GM12872 (cell line): ENCODE results near the gene PPP1R13B.

Source experiments
- CTCF ChIP-seq: IDR thresholded peaks from 3 replicates; pipeline ENCODE4 v1.5.1; 2011; ENCODE audit warnings: low read depth, mild to moderate bottlenecking, low read length, moderate library complexity; ENCODE audit not compliant: insufficient read depth

The PPP1R13B gene

GRCh38 chr14:103740991-103741689 lies 106.2 kb downstream of the PPP1R13B start:
- TF ChIP-seq CTCF, result no peak

GRCh38 chr14:103739793-103740501 lies 107.4 kb downstream of the PPP1R13B start:
- no peak for TF ChIP-seq CTCF

- no peak for TF ChIP-seq CTCF
Measured at GRCh38 chr14:103739466-103739792, 107.9 kb downstream of the PPP1R13B start.

GRCh38 chr14:103738701-103739451 lies 108.5 kb downstream of the PPP1R13B start:
- TF ChIP-seq CTCF, result no peak

- TF ChIP-seq CTCF, result no peak
Measured at GRCh38 chr14:103738166-103738565, 109.2 kb downstream of the PPP1R13B start.

- TF ChIP-seq CTCF, result no peak
Measured at GRCh38 chr14:103737432-103738045, 109.8 kb downstream of the PPP1R13B start.

- no peak for TF ChIP-seq CTCF
Measured at GRCh38 chr14:103736546-103737431, 110.6 kb downstream of the PPP1R13B start.
